ENCODE results near the gene SUMF1. TPM values are rescaled to one million over a fixed set of nuclear protein-coding genes. Genes with fewer than 3 reads are reported as not detected.
A peak's percentile ranks its signal among the peaks of the same experiment; 100 is the strongest.

Gene SUMF1
- total and polyA plus RNA-seq, 2 of the 13 experiments (the other 11 are each of a cell fraction or from before 2014, with no cell fraction given), result 18.5 to 28.9 TPM

- WGBS (ENCODE audit: low lambda C conversion rate), result 75% methylated on average over 5 of the region's 5 CpGs
- Histone ChIP-seq H4K20me1 (ENCODE audit: insufficient read depth, low read length) (no peaks in the 10 kb centered on the region), H3K4me2 (ENCODE audit: low read depth, low read length) (no peak overlapping the region), H3K4me3 (replicated peaks in 1 of 3; ENCODE audit: insufficient read depth in 1 of 3, low read depth in 2 of 3, low read length in 3 of 3) (no peak overlapping the region), H3K9ac (ENCODE audit: insufficient read depth, low read depth, low read length) (no peak overlapping the region), H3K4me1 (ENCODE audit: insufficient read depth, low read length) (peaks cover 92% of the 10 kb centered on the region), H3K9me3 (ENCODE audit: low read length) (no peaks in the 10 kb centered on the region), H3K36me3 (replicated peaks in 1 of 2; ENCODE audit: control insufficient read depth in 1 of 2, insufficient read depth in 2 of 2, low read length in 2 of 2) (no peaks in the 10 kb centered on the region), H3K79me2 (ENCODE audit: insufficient read depth, low read length) (no peaks in the 10 kb centered on the region), H3K27ac (ENCODE audit: extremely low read length, insufficient read depth, low read length) (peak overlapping the region; percentile 28), H3K27me3 (ENCODE audit: control insufficient read depth in 1 of 2, insufficient read depth in 2 of 2, low read length in 2 of 2) (no peaks in the 10 kb centered on the region), H2AFZ (ENCODE audit: low read length) (no peak overlapping the region)
- in situ Hi-C loops (cut with HindIII; ENCODE audit: extremely low pct_ligation_motif_present, low pct_unique_long_range_greater_than_20kb), result no loop called here
- intact Hi-C loops (cut with micrococcal nuclease; ENCODE audit: unreplicated experiment), result loop anchor here (2.0 kb wide), 1 partner anchor 14 kb away; the partner anchor contains the start of gene ITPR1
- ATAC-seq, result peak; percentile 33; the same call in 1 of the 3 replicates
- ChIA-PET CTCF (ENCODE audit: low intra/inter-chr PET ratio, low total read pairs) (no interaction called here), POLR2A (interaction anchor here (12.6 kb wide), 1 partner anchor 14 kb away, joined by 120 read pairs; the partner anchor contains the start of gene ITPR1)
- no TSS peak for BruUV-seq (replicated peaks)
- peak; percentile 43 for DNase-seq (ENCODE audit: low spot score)
- peak; percentile 30 for FAIRE-seq
- peak; percentile 91 for TF ChIP-seq CEBPB (IDR thresholded peaks at IDR 0.05; ENCODE audit: borderline replicate concordance, low read depth, low read length)
- TF ChIP-seq ARID5B (CRISPR knock-in tag; IDR thresholded peaks at IDR 0.05), result peak; percentile 73
- TF ChIP-seq, protein P1, sequence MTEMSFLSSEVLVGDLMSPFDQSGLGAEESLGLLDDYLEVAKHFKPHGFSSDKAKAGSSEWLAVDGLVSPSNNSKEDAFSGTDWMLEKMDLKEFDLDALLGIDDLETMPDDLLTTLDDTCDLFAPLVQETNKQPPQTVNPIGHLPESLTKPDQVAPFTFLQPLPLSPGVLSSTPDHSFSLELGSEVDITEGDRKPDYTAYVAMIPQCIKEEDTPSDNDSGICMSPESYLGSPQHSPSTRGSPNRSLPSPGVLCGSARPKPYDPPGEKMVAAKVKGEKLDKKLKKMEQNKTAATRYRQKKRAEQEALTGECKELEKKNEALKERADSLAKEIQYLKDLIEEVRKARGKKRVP (CRISPR knock-in tag; IDR thresholded peaks at IDR 0.05), result peak in 1 of 2 experiments; percentile 82; a peak in 2 of 4 replicates
- TF ChIP-seq IRX3 (CRISPR knock-in tag; IDR thresholded peaks at IDR 0.05; ENCODE audit: borderline replicate concordance, low read depth), result no peak
- TF ChIP-seq ELF3 (CRISPR knock-in tag; IDR thresholded peaks at IDR 0.05), result 0 out of 2 replicates have a peak, but pooled peaks have one; percentile 7
- TF ChIP-seq, protein P2, sequence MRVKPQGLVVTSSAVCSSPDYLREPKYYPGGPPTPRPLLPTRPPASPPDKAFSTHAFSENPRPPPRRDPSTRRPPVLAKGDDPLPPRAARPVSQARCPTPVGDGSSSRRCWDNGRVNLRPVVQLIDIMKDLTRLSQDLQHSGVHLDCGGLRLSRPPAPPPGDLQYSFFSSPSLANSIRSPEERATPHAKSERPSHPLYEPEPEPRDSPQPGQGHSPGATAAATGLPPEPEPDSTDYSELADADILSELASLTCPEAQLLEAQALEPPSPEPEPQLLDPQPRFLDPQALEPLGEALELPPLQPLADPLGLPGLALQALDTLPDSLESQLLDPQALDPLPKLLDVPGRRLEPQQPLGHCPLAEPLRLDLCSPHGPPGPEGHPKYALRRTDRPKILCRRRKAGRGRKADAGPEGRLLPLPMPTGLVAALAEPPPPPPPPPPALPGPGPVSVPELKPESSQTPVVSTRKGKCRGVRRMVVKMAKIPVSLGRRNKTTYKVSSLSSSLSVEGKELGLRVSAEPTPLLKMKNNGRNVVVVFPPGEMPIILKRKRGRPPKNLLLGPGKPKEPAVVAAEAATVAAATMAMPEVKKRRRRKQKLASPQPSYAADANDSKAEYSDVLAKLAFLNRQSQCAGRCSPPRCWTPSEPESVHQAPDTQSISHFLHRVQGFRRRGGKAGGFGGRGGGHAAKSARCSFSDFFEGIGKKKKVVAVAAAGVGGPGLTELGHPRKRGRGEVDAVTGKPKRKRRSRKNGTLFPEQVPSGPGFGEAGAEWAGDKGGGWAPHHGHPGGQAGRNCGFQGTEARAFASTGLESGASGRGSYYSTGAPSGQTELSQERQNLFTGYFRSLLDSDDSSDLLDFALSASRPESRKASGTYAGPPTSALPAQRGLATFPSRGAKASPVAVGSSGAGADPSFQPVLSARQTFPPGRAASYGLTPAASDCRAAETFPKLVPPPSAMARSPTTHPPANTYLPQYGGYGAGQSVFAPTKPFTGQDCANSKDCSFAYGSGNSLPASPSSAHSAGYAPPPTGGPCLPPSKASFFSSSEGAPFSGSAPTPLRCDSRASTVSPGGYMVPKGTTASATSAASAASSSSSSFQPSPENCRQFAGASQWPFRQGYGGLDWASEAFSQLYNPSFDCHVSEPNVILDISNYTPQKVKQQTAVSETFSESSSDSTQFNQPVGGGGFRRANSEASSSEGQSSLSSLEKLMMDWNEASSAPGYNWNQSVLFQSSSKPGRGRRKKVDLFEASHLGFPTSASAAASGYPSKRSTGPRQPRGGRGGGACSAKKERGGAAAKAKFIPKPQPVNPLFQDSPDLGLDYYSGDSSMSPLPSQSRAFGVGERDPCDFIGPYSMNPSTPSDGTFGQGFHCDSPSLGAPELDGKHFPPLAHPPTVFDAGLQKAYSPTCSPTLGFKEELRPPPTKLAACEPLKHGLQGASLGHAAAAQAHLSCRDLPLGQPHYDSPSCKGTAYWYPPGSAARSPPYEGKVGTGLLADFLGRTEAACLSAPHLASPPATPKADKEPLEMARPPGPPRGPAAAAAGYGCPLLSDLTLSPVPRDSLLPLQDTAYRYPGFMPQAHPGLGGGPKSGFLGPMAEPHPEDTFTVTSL (CRISPR knock-in tag; IDR thresholded peaks at IDR 0.05; ENCODE audit: borderline replicate concordance), result no peak
- 0 out of 2 replicates have a peak, but pooled peaks have one; percentile 9 for TF ChIP-seq RXRB (CRISPR knock-in tag; IDR thresholded peaks at IDR 0.05; ENCODE audit: borderline replicate concordance)
- TF ChIP-seq EP300 (IDR thresholded peaks at IDR 0.05; ENCODE audit: low read depth in 2 of 2, low read length in 2 of 2), result peak in 1 of 2 experiments; percentile 32; a peak in 1 of 4 replicates
- TF ChIP-seq EP300 (CRISPR knock-in tag; IDR thresholded peaks at IDR 0.05; ENCODE audit: borderline replicate concordance), result no peak
- TF ChIP-seq KLF16 (CRISPR knock-in tag; IDR thresholded peaks at IDR 0.05), result peak in 1 of 2 experiments; percentile 60; a peak in 1 of 4 replicates
- TF ChIP-seq ZNF331 (CRISPR knock-in tag; IDR thresholded peaks at IDR 0.05), result 0 out of 2 replicates have a peak, but pooled peaks have one; percentile 9
- TF ChIP-seq HNF4G (IDR thresholded peaks at IDR 0.05; ENCODE audit: borderline replicate concordance, low read depth, low read length), result 0 out of 2 replicates have a peak, but pooled peaks have one; percentile 12
- TF ChIP-seq HNF4G (CRISPR knock-in tag; IDR thresholded peaks at IDR 0.05; ENCODE audit: borderline replicate concordance, low read depth), result no peak
Measured at GRCh38 chr3:4507024-4507596, 40.0 kb upstream of the SUMF1 start.
